Esophagus mucosa (tissue), 1 donor: ENCODE data around the gene PLCB2. TPM values are rescaled to one million over a fixed set of nuclear protein-coding genes. Genes with fewer than 3 reads are reported as not detected.

Experiments
- ATAC-seq: fragments of 200-7000 bp; cut with Tn5 transposase; one replicate; pipeline ENCODE4 v1.9.1; 2020
- total RNA-seq: library from RNA; stranded (reverse); gene quantifications from one replicate; pipeline ENCODE4 v1.2.4, GENCODE V29; 2023
- donor health status: DM: yes; HTN: yes; CAD: no.

The PLCB2 gene
- total RNA-seq, 1 donor from 2014 or later = 4.2 TPM

DNA sequence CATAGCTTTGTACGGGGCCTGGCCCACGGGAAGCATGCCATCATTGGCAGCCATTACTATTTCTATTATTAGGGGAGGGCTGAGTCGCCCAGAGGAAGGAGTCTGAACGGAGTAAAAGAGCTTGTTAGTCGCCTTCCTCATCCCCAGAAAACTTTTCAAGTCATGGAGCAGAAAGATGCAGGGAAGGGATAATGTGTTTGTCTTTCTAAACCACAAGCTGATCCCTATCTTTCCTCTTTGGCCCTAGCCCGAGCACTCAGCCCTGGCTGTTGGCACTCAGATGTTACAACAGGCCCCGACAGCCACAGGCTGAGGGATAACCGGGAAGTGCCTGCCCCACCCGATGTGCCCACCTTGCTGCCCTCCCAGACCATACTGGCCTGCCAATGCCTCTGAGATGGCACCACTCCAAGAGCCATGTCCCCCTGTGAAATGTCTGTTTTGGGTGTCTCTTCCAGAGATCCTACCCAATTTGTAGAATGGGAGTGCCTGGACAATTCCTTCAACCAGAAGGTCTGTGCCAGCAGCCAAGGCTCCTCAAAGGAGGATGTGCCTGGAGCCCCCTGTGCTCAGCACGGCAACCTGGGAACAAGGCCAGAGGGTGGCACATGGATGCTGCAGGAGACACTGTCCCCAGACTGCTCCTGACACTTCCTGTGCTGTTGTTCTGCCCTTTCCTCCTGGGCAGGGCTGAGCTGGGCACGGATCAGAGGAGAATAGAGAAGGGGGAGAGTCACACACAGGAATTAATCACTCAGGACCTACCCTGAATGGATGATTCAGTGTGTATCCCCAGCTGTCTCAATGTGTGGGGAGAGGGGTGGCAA lies 58.0 kb downstream of the PLCB2 start:
- ATAC-seq = peak; percentile 72

DNA sequence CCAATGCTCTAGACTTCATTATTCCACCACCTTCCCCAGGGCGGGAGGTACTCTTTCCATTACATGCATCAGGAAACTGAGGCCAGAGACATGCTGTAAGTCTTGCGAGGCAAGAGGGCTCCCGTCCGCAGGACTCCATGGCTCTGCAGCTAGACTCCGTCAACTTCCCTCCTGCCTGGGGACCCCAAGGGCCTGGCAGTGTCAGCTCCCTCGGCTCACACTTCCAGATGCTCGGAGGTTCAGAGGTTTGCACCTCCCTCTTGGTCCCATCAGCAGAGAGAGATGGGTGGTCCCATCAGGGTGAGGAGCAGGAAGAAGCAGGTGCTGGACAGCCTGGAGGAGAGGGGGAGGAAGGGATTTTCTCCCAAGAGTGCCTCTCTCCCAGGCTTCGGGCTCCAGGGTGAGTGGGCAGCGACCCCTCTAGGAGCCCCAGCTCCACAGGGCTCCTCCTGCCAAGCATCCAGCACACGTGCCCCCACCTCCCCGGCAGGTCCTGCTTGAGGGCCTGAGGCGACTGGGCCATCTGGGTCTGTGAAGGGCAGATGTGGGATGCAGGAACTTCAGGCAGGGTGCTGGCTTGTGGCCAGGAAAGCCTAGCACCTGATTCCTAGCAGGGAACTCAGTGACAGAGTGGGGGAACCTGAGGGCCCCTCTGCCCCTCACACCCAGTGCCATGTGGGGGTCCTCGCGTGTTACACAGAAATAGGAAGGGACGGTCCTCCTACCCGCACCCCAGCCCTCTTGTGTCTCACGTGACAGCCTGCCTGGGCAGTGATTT lies 59.5 kb downstream of the PLCB2 start:
- ATAC-seq = no peak

DNA sequence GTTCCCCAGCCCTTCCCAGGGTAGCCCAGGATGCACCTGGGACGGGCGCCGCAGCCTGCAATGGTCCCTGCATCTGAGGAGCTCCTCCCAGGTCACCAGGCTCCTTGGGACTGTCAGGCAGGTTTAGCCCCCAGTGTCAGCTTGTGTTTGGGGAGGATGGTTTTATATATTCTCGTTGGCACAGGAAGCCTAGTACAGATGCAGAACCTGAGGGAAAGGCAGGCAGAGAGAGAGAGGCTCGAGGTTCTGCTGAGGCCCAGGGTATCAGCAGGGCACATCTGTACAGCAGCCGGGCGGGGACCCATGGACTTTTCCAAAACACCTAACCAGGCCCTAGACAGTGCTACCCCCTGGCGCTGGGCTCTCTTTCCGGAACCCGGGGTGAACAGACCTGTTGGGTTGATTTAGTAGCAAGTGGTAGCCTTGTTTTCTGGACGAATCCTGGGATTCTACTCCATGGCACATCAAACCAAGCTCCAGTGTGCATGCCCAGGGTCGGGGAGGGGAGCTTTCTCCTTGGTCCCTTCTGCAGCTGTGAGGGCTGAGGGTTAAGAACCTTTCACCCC lies 60.2 kb downstream of the PLCB2 start:
- ATAC-seq = no peak

DNA sequence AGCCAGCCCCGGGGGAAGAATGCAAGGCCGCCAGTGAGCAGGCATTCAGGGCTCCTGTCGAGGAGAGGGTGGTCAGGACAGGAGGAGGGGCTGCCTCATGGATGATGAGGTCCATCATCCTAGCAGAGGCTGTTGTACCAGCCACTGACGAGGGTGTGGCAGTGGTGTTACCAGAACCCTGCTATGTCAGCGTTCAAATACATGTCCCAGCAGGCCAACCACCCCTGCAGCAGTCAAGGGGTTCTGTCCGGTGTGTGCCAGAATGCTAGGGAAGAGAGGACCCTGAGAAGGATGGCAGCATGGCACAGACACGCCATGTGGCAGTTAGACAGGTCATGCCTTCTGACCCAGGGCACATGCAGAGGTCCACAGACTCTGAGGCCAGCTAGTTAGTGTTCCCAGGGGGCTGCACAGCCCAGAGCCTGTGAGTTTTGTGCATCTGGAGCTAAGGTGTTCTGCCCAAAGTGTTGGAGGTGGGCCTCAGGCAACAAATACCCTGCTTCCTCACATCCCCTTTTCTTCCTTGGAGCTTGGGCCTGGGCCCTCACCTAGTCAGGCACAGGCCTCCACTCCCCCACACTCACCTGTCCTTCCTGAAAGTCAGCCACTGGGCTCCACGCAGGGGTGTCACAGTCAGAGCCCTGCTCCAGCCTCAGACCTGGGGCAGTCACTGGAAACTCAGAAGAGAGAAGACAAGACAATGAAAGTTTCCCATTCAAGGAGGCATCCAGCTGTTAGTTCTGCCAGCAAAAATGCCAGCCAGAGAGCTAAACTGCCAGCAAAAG lies 61.0 kb downstream of the PLCB2 start:
- ATAC-seq = peak; percentile 43

DNA sequence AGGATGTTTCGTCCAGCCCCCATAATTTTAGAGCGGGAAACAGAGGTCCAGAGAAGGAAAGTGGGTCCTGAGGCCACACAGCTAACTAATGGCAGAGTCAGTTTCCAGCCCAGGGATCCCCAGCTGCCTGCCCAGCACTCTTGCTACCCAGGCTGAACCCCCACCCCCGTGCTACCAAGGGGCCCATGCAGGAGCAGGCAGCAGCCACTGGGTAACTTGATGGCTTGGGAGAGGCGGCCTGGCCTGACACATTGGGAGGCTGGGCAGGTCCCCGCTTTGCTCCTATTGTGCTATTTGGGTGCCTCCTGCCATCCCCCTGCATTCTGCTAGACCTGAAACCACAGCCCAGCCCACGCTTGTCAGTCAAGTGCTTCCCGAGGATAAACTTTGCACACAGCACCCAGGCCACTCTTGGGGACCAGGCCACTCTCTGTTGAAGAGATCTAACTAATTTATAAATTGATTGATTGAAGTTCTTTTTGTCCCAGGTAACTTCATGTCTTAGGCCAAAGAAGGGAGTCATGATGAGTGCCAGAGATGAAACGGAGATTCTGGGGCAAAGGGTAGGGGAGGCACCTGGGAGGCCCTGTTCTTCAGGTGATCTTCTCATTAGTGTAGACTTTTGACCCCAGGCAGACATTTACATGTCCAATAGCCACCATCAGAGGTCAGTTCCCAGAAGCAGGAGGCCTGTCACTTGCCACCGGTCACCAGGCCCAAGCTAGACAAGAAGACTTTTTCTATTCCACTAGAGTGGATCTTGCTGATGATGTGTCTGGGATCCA lies 61.9 kb downstream of the PLCB2 start:
- ATAC-seq = no peak

DNA sequence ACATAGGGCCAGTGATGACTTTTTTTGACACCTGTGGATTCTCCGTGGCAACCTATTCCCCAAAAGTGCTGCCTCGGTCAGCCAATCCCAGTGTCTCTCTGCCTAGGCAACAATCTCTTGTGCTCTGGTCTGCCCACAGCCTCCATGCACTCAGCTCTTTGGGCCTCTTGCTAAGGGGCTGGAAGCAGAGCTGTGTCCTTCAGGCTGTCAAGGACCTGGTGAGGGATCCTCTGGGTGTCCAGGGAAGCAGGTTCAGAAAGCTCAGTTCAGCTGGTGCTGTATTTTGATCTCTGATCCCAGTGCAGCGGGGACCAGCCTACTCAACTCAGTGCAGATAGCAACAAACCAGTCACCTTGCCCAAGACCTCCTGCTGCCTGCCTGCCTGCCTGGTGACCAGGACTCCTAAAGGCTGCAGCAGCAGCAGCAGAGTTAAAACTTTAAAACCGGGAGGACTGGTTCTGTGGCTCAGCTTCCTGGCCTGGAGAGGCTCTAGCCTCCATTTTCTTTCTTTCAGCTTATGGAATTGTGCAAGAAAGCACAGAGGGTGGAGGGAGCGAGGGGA lies 62.7 kb downstream of the PLCB2 start:
- peak; percentile 63 for ATAC-seq

DNA sequence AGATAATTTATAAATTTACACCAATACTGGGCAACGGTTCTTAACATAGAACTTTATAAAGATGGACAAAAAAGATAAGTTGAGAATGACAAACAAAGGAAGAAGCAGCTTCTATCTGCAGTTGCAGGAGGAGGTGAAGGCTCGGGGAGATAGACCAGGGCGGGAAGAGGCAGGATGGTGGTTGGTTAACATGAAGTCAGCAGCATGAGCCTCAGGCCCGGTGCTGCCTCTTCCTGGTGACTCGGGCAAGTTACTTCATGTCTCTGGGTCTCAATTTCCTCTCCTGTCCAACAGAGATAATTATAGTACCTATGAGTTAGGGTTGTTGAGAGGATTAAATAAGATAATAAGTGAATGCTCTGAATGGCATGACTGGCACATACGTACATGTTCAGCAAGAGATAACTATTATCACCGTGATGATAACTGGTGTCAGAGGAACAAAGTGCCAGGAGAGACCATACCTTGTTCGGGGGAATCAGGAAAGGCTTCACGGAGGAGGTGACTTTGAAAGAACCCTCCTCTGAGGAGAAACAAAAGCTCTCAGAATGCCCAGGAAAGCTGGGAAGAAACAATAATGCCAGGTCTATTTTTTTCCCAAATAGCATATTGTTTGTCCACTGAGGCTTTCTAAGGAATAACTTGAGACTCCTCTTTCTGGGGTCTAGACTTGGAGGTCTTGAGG lies 64.5 kb downstream of the PLCB2 start:
- ATAC-seq = peak; percentile 27

DNA sequence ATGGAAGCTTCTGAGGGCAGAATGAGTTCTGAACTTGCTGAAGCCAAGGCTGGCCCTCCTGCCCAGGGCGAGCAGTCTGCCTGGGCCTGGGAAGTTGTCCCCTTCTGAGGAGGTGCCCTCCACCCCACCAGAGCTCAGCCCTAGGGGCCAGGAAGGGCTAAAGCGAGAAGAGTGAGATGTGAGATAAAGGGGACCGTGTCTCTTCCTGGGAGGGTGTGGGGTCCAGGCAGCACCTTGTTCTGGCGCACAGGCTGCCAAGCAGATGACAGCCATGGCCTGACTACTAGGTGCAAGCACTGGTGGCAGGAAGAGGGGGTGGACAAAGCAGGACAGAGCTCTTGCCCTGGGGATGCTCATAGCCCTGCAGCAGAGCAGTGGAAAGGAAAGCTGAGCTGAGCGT lies 65.1 kb downstream of the PLCB2 start:
- no peak for ATAC-seq

DNA sequence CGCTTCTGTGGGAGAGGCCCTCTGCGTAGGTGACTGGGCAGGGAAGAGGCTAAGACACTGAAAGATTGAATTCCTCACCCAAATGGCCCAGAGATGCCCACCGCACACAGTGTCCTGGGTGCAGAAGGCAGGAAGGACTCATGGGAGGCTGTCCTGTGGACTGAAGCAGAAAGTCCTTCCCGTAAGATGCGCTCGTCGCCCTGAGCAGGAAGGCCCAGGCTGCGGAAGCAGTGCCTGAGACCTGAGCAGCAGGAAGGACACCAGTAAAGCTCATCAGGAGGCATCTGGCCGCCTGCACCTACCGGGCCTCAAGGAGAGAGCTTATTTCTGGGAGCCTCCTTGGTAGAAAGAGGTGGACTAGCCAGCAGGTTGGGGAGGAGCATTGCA lies 65.5 kb downstream of the PLCB2 start:
- ATAC-seq = no peak

DNA sequence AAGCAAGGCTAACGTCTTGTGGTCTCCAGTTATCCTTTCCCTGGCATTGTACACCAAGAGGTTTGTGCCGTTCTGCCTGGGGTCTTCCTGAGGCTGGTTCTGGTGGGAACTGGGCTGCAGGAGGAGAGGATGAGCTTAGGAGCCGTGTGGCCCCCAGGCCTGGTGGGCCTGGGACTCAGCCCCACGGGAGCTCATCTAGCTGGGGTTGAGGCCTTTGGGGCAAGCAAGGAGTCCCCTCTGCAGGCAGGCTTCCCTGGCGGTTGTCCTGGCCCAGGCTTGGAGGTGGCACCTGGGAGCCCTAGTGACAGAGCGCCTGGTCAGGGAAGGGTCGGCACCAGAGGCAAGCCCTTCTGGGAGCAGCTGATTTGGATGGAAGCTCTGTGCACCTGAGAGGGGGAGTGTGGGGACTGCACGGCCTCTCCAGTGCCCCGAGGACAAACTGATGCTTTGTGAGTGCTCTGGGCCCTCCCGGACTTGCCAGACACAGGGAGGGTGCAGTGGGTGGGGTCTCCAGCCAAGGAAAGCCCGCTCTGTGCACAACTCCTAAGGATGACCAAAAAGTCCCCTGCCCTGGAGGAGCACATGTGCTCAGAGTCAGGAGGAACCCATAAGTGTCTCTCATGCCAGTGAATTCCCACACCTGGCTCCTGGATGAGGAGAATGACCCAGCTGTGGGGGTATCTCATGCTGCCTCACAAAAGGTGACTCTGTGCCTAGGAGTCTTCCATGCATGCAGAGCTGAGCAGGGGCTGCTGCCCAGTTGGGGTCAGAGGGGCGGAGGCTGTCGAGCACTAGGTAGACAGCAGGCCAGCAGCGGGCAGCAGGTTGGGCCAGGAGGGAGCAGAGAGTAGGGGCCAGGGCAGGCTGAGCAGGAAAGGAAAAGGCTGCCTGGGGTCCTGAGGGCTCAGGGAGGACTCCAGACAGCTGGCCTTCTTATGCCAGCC lies 66.2 kb downstream of the PLCB2 start:
- ATAC-seq = no peak

DNA sequence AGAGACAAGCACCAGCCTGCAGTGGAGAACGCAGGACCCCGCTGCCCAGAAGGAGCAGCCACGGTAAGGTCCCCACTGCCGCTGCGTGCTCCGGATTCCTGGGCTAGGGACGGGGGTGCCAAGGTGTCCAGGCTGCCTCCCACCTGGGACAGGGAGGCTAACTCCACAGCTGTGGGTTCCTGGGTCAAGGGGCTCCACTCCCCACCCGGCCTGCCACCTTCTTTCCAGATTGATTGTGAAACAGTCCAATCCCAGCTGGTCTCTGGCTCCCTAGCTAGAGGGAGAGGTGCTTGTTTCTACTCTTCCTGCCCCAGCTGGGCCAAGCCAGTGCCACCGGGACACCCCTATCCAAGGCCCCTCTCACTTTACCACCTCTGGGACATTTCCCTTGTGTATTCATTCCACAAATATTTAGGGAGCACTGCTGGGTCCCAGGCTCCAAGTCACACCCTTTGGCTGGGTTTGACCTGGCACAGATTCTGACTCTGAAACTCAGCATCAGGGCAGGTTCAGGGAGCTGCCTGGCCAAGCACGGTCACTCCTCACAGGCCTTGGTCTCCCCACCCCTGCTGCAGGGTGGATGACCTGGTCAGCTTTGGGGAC lies 67.0 kb downstream of the PLCB2 start:
- peak; percentile 2 for ATAC-seq

DNA sequence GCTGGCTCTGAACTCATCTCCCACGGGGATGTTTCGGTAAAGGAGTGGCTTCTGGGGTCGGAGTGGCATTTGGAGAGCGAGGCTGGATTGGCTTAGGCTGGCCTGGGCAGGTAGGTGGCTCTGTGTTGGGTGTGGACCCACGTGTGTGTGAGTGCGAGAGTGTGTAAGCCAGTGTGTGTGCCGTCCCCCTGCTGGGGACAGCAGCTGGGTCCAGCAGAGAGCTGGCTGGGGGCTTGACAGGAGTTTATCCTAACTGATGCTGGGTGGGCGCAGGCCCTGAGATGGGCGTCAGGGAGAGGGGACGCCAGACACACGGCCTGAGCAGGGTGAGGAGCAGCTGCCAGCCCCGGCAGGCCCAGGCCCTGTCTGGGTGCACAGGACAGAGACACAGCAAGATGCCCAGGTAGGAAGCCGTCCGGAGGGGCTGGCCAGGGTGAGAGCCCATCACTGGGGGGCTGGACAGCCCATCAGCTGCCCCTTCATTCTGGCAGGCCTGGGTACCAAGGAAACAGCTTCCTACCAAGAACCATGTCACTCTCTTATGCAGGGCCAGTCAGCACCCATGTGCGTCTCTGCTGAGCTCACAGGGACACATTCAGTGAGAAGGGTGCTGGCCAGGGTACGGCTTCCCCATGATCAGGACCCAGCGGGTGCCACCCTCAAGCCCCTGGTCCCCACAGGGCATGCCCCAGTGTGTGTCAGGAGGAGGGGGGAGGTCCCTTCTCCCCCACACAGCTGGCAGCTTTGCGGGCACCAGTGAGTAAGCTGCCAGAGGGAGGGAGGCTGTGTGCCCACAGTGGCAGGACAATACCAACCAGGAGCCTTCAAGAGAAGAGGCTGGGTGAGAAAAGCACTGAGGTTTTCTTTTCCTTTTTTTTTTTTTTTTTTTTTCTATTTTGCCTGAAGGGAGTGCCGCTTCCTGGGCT lies 67.8 kb downstream of the PLCB2 start:
- ATAC-seq = peak; percentile 57

DNA sequence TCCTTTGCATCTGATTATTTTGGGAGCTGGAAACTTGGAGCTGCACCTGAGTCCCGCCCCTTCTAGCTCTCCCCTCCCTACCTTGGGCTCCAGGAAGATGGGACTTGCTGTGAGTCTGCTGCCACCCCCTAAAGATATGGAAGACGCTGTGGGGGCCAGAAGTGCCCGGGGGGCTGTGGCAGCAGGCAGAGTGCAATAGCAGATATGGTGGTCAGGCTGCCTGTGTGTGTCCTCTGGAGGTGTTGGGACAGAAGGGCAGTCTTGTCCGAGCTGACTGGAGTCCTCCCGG lies 68.4 kb downstream of the PLCB2 start:
- no peak for ATAC-seq

DNA sequence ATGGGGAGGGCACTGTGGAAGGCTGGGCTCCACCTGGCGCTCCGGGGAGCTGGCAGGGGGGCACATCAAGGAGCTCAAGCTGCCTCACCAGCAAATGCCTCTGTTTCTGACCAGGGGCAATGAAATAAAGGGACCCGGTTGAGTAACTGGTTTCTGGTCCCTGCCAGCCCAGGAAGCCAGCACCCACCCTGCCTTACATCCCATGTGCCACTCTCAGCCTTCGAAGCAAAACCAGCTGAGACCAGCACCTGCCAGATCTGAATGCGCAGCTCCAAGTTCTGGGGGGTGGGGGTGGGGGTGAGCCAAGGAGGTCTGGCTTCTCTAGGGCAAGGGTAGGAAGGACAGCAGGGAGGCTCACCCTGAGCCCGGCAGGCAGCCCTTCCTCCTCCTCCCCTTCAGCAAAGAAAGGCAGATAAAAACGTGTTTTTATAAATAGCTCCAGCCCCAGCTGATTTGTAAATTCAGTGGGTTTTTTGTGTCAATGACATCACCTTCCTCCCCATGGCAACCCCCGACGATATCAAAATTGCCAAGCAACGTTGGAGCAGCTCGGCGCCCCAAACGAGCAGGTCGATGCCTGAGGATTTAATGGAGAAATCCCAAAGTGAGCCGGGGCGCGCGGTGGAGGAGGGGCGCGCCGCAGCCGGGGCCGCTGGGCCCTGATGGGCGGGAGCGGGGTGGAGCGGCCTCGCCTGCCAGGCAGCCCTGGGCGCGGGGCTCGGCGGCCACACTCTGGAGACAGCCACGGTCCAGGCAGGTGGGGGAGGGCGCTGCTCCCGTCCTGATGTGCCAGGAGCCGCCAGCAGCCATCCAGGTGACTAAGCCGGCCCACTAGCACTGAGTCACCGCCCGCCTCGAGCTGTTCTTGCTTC lies 69.0 kb downstream of the PLCB2 start, which contains the start of gene PAK6:
PAK6 (plus strand) TSS at position 532 of the 872 bp plus-strand sequence. CDS start 25,723 bp downstream, outside the sequence.
- peak; percentile 80 for ATAC-seq
